GM12891 (cell line): ENCODE results near the gene CTNNA3.

ENCODE experiments used
- POLR2AphosphoS5 ChIP-seq: IDR thresholded peaks from 2 replicates; pipeline ENCODE4 v1.6.1; 2011; ENCODE audit warnings: low read depth, low read length, control low read depth
- TAF1 ChIP-seq: IDR thresholded peaks from 2 replicates; pipeline ENCODE4 v1.6.1; 2011; ENCODE audit warnings: low read depth, low read length, control low read depth

- no peak for TF ChIP-seq TAF1
- TF ChIP-seq POLR2AphosphoS5 = no peak
Observed at GRCh38 chr10:66041771-66042170, 1654.2 kb downstream of the CTNNA3 start.
